Esophagus squamous epithelium (tissue), 5 donors: Measurements from ENCODE around the gene TM4SF1. TPM values are rescaled to one million over a fixed set of nuclear protein-coding genes. Genes with fewer than 3 reads are reported as not detected.

ENCODE experiments used
- DNase-seq: peaks from one replicate; lab custom pipeline; 2025; lab: John Stamatoyannopoulos, UW
- H3K27ac ChIP-seq, 4 donors: fragments of 200-600 bp; sonication (generic); one replicate each; pipeline ENCODE4 v1.5.1; 2016 to 2019; ENCODE audit warnings: mild to moderate bottlenecking in 1 of 4
- H3K27me3 ChIP-seq, 4 donors: fragments of 200-600 bp; sonication (generic); 1 replicate in 3 of 4; 2 replicates in 1 of 4; pipeline versions ENCODE4 v1.5.1 to v1.6.0; 2017 to 2021; ENCODE audit warnings: antibody characterized with exemption in 1 of 4
- H3K36me3 ChIP-seq, 3 donors: fragments of 200-600 bp; sonication (generic); one replicate each; pipeline ENCODE4 v1.5.1; 2016 to 2019
- H3K4me1 ChIP-seq, 3 donors: fragments of 200-600 bp; sonication (generic); one replicate each; pipeline ENCODE4 v1.5.1; 2017 to 2019
- H3K4me3 ChIP-seq, 4 donors: fragments of 200-600 bp; sonication (generic); 1 replicate in 3 of 4; 2 replicates in 1 of 4; pipeline ENCODE4 v1.5.1; 2016 to 2019; ENCODE audit warnings: mild to moderate bottlenecking in 2 of 4, moderate library complexity in 1 of 4
- H3K9me3 ChIP-seq, 3 donors: fragments of 200-600 bp; sonication (generic); one replicate each; pipeline ENCODE4 v1.5.1; 2016 to 2019
- CTCF ChIP-seq, 6 experiments: fragments of 450-650 bp in 4 of 6; fragments of 200-600 bp in 2 of 6; sonication (generic) in 2 of 6; IDR thresholded peaks; one replicate each; pipeline ENCODE4 v1.5.1; 2016 to 2019; ENCODE audit warnings: antibody characterized with exemption in 6 of 6, mild to moderate bottlenecking in 4 of 6, moderate library complexity in 4 of 6
- POLR2A ChIP-seq, 4 donors: fragments of 450-650 bp; IDR thresholded peaks; one replicate each; pipeline ENCODE4 v1.6.1; 2017; ENCODE audit warnings: antibody characterized with exemption in 4 of 4, mild to moderate bottlenecking in 4 of 4, moderate library complexity in 3 of 4
- WGBS, 2 donors: methylation state at CpG; one replicate each; pipeline ENCODE4 v1.1.5; 2018; 5-methylcytosine and 5-hydroxymethylcytosine counted together
- intact Hi-C: fragments of 100-400 bp; cut with DNase I; formaldehyde crosslinking; loops from one replicate; pipeline ENCODE4 v1.15.0; 2022
- total RNA-seq, 4 donors: library from RNA; depleted of rRNA; stranded (reverse); fragments of >200 nt; gene quantifications; one replicate each; pipeline ENCODE4 v1.1.0, GENCODE V29; 2016
- donor health status: DM: yes; HTN: yes; CAD: no.

TM4SF1 gene
- total RNA-seq, 4 donors from 2014 or later, result 153 to 290 (median 169) TPM

- no peak for DNase-seq
- TF ChIP-seq POLR2A (IDR thresholded peaks at IDR 0.05) (no peak), CTCF (IDR thresholded peaks at IDR 0.05) (no peak)
- Histone ChIP-seq H3K27ac (peak overlapping the region in 1 of 4 donors; percentile 43), H3K9me3 (no peaks in the 10 kb centered on the region), H3K27me3 (no peaks in the 10 kb centered on the region), H3K36me3 (no peaks in the 10 kb centered on the region), H3K4me1 (peaks cover 0 to 49% (median 18%) of the 10 kb centered on the region in 3 donors), H3K4me3 (no peak overlapping the region)
- intact Hi-C loops, result no loop called here
- WGBS, 2 donors, result 90 to 96% methylated on average over 6 of the region's 6 CpGs
Measured at GRCh38 chr3:149396476-149396875, 19.0 kb upstream of the TM4SF1 start.

- TF ChIP-seq POLR2A (IDR thresholded peaks at IDR 0.05) (no peak), CTCF (IDR thresholded peaks at IDR 0.05) (no peak)
- Histone ChIP-seq H3K36me3 (no peaks in the 10 kb centered on the region), H3K4me3 (no peak overlapping the region), H3K27me3 (no peaks in the 10 kb centered on the region), H3K9me3 (no peaks in the 10 kb centered on the region), H3K4me1 (peaks cover 0 to 46% (median 15%) of the 10 kb centered on the region in 3 donors), H3K27ac (peak overlapping the region in 2 of 4 donors; percentile 19 to 43)
- 46 to 50% methylated on average over 4 of the region's 4 CpGs for WGBS, 2 donors
- intact Hi-C loops, result no loop called here
- no peak for DNase-seq
Measured at GRCh38 chr3:149395107-149396089, 17.9 kb upstream of the TM4SF1 start.

DNA sequence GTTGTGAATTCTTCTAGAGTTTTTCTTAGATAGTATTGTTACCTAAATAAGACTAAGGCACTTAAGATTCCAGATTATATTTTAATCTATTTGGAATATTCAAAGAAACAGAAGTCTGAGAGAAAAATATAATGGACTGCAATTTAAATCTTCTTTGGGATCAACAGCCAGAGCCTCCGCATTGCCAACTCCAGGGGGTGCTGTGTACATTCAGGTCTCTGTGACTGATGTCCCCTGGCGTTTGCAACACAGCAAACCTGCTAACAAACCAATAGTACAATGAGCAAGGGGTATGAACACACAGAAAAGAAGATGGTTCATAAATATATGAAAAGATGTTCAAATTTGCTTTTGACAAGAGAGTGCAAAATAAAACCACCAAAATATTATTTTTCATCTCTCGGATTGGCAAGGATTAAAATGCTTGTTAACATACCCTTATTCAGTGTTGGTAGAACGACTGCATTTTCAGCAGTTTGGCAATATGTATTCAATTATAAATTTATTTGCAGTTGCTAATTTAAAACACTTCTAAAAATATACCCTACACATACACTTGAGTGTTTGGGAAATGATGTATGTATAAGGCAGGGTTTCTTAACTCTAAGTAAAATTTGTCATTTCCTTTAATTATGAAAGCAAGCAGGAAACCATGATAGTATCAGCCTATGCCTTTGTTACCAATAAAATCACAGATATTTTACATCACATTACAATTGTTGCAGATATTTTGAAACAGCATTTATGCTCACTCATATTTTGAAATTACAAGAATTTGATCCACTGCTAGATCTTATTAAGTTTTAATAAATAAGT, 16.1 kb upstream of the TM4SF1 start:
- DNase-seq, result no peak
- no peaks in the 10 kb centered on the region for H3K36me3 ChIP-seq
- H3K9me3 ChIP-seq, result no peaks in the 10 kb centered on the region
- TF ChIP-seq POLR2A (IDR thresholded peaks at IDR 0.05) (no peak), CTCF (IDR thresholded peaks at IDR 0.05) (peak in 5 of 6 experiments; percentile 72 to 90 (median 78))
- WGBS, 2 donors, result 30 to 40% methylated on average over 4 of the region's 4 CpGs
- H3K27me3 ChIP-seq, result no peaks in the 10 kb centered on the region
- H3K4me1 ChIP-seq, result peaks cover 0 to 64% (median 15%) of the 10 kb centered on the region in 3 donors
- peak overlapping the region in 2 of 4 donors; percentile 22 to 42 for H3K27ac ChIP-seq
- intact Hi-C loops, result loop anchor here (5.0 kb wide), 1 partner anchor 84 kb away; no protein-coding TSS in a partner anchor
- H3K4me3 ChIP-seq, result no peak overlapping the region

DNA sequence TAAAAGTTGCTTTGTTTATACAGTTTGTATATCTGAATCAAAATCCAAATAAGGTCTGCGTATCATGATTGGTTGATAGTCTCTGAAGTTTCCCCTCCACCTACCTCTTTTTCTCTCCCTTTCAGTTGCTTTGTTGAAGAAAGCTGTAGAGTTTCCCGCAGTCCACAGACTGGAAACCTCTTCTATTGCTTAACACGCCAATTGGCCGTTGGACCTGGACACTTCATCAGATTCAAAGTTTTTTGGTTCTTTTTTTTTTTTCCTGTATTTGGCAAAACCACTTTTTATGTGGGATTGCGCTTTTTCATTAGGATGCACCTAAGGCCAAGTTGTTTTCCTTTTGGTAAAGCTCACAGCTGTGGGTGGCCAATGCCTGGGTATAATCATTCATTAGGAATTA, 14.5 kb upstream of the TM4SF1 start:
- no peak for TF ChIP-seq POLR2A (IDR thresholded peaks at IDR 0.05)
- no peak for TF ChIP-seq CTCF (IDR thresholded peaks at IDR 0.05)
- Histone ChIP-seq H3K27me3 (no peaks in the 10 kb centered on the region), H3K9me3 (no peaks in the 10 kb centered on the region), H3K4me1 (peaks cover 9 to 80% (median 21%) of the 10 kb centered on the region in 3 donors), H3K4me3 (no peak overlapping the region), H3K36me3 (no peaks in the 10 kb centered on the region), H3K27ac (no peak overlapping the region)
- DNase-seq, result no peak
- intact Hi-C loops, result loop anchor here (5.0 kb wide), 1 partner anchor 85 kb away; no protein-coding TSS in a partner anchor
- 80 to 84% methylated on average over 5 of the region's 5 CpGs for WGBS, 2 donors
